DND-41 (cell line): Measurements from ENCODE around the gene SOCS1.

Experiments used
- CTCF ChIP-seq: IDR thresholded peaks from 2 replicates; pipeline ENCODE4 v1.5.1; 2012; ENCODE audit warnings: borderline replicate concordance, low read length, moderate library complexity, mild to moderate bottlenecking; ENCODE audit not compliant: poor library complexity, severe bottlenecking; ENCODE audit errors: extremely low read depth
- EZH2 ChIP-seq: IDR thresholded peaks from 3 replicates; pipeline ENCODE4 v1.6.1; 2012; ENCODE audit warnings: borderline replicate concordance, low read depth, mild to moderate bottlenecking, moderate library complexity, low read length, inconsistent platforms; ENCODE audit not compliant: severe bottlenecking

GRCh38 chr16:11274964-11275363 is 19.0 kb upstream of the SOCS1 start:
- TF ChIP-seq CTCF (no peak), EZH2 (no peak)
